ENCODE data around the gene CKMT2.

The CKMT2 gene

GRCh38 chr5:81238460-81238859 lies 5.3 kb downstream of the CKMT2 start:
- no peak for DNase-seq (ENCODE audit: low read depth, low spot score)

GRCh38 chr5:81239613-81240012 lies 6.5 kb downstream of the CKMT2 start:
- Histone ChIP-seq H3K9ac (ENCODE audit: insufficient read length) (no peak overlapping the region), H3K36me3 (ENCODE audit: insufficient read depth, low read length) (no peaks in the 10 kb centered on the region), H3K9me3 (ENCODE audit: low read depth, low read length) (no peaks in the 10 kb centered on the region), H3K27ac (no peak overlapping the region), H3K4me3 (no peak overlapping the region)
- TF ChIP-seq FOXP2 (optimal IDR thresholded peaks at IDR 0.05; ENCODE audit: control extremely low read depth, extremely low read length, insufficient read depth) (no peak), POLR2AphosphoS5 (IDR thresholded peaks at IDR 0.05; ENCODE audit: borderline replicate concordance, low read depth, low read length) (no peak), EZH2 (IDR thresholded peaks at IDR 0.05) (no peak)
- no peak for DNase-seq (ENCODE audit: low read depth, low spot score)

More at GRCh38 chr5:81238460-81238859, 5.3 kb downstream of the CKMT2 start:
- no peak overlapping the region for H3K9ac ChIP-seq (ENCODE audit: insufficient read length)
- H3K9me3 ChIP-seq (ENCODE audit: low read depth, low read length): no peaks in the 10 kb centered on the region
- H3K4me3 ChIP-seq: no peak overlapping the region
- no peak overlapping the region for H3K27ac ChIP-seq
- TF ChIP-seq POLR2AphosphoS5 (IDR thresholded peaks at IDR 0.05; ENCODE audit: borderline replicate concordance, low read depth, low read length) (no peak), EZH2 (IDR thresholded peaks at IDR 0.05) (no peak), FOXP2 (optimal IDR thresholded peaks at IDR 0.05; ENCODE audit: control extremely low read depth, extremely low read length, insufficient read depth) (no peak)
- no peaks in the 10 kb centered on the region for H3K36me3 ChIP-seq (ENCODE audit: insufficient read depth, low read length)

- Histone ChIP-seq H3K4me3 (no peak overlapping the region), H3K9ac (ENCODE audit: insufficient read length) (no peak overlapping the region), H3K9me3 (ENCODE audit: low read depth, low read length) (no peaks in the 10 kb centered on the region), H3K27ac (no peak overlapping the region), H3K36me3 (ENCODE audit: insufficient read depth, low read length) (no peaks in the 10 kb centered on the region)
- TF ChIP-seq FOXP2 (optimal IDR thresholded peaks at IDR 0.05; ENCODE audit: control extremely low read depth, extremely low read length, insufficient read depth) (no peak), EZH2 (IDR thresholded peaks at IDR 0.05) (no peak), POLR2AphosphoS5 (IDR thresholded peaks at IDR 0.05; ENCODE audit: borderline replicate concordance, low read depth, low read length) (no peak)
- no peak for DNase-seq (ENCODE audit: low read depth, low spot score)
These were observed 7.9 kb downstream of the CKMT2 start for GRCh38 chr5:81241001-81241400.

DNA sequence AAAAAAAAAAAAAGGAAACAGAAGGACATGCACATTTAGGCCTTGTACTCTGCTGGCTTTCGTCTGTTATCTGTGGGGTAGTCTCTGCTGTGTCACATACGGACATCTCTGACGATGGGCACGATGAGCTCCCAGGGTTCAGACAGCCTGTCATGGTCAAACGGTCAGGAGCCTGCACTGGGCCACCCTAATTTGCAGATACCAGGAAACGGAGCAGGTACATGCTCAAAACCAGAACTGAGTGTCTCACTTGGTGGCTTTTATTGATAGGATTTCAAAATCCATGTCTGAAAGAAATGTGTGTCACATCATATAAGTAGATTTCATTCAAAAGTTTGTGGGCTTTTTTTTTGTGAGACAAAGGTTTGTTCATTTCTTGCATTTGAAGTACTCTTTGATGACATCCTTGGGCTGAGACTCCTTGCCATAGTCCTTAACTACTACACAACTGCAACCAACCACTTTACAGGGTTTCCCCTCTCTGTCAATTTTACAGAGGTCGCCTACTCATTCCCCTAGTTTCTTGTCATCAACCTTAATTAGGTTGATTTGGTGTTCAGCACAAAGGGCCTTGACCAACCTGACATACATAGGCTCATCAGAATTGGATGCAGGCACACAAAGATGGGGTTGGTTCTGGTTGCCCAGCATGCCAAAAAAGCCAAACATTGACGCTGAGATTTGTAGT lies 9.0 kb downstream of the CKMT2 start:
- Histone ChIP-seq H3K27ac (no peak overlapping the region), H3K36me3 (ENCODE audit: insufficient read depth, low read length) (no peaks in the 10 kb centered on the region), H3K4me3 (no peak overlapping the region), H3K9me3 (ENCODE audit: low read depth, low read length) (no peaks in the 10 kb centered on the region), H3K9ac (ENCODE audit: insufficient read length) (no peak overlapping the region)
- no peak for DNase-seq (ENCODE audit: low read depth, low spot score)
- TF ChIP-seq EZH2 (IDR thresholded peaks at IDR 0.05) (no peak), FOXP2 (optimal IDR thresholded peaks at IDR 0.05; ENCODE audit: control extremely low read depth, extremely low read length, insufficient read depth) (no peak), POLR2AphosphoS5 (IDR thresholded peaks at IDR 0.05; ENCODE audit: borderline replicate concordance, low read depth, low read length) (no peak)

GRCh38 chr5:81242906-81243436 lies 9.8 kb downstream of the CKMT2 start:
- Histone ChIP-seq H3K36me3 (ENCODE audit: insufficient read depth, low read length) (no peaks in the 10 kb centered on the region), H3K9ac (ENCODE audit: insufficient read length) (no peak overlapping the region), H3K27ac (no peak overlapping the region), H3K4me3 (no peak overlapping the region), H3K9me3 (ENCODE audit: low read depth, low read length) (no peaks in the 10 kb centered on the region)
- DNase-seq (ENCODE audit: low read depth, low spot score): no peak
- TF ChIP-seq POLR2AphosphoS5 (IDR thresholded peaks at IDR 0.05; ENCODE audit: borderline replicate concordance, low read depth, low read length): no peak
- TF ChIP-seq EZH2 (IDR thresholded peaks at IDR 0.05): no peak
- TF ChIP-seq FOXP2 (optimal IDR thresholded peaks at IDR 0.05; ENCODE audit: control extremely low read depth, extremely low read length, insufficient read depth): no peak

- H3K4me3 ChIP-seq: no peak overlapping the region
- no peak overlapping the region for H3K27ac ChIP-seq
- TF ChIP-seq POLR2AphosphoS5 (IDR thresholded peaks at IDR 0.05; ENCODE audit: borderline replicate concordance, low read depth, low read length) (no peak), EZH2 (IDR thresholded peaks at IDR 0.05) (no peak), FOXP2 (optimal IDR thresholded peaks at IDR 0.05; ENCODE audit: control extremely low read depth, extremely low read length, insufficient read depth) (no peak)
These were observed 11.3 kb downstream of the CKMT2 start for GRCh38 chr5:81244451-81244850.

GRCh38 chr5:81245871-81246235 lies 12.7 kb downstream of the CKMT2 start:
- H3K9ac ChIP-seq (ENCODE audit: insufficient read length): no peak overlapping the region
- TF ChIP-seq POLR2AphosphoS5 (IDR thresholded peaks at IDR 0.05; ENCODE audit: borderline replicate concordance, low read depth, low read length): no peak
- TF ChIP-seq EZH2 (IDR thresholded peaks at IDR 0.05): no peak
- no peak for TF ChIP-seq FOXP2 (optimal IDR thresholded peaks at IDR 0.05; ENCODE audit: control extremely low read depth, extremely low read length, insufficient read depth)

More at GRCh38 chr5:81244451-81244850, 11.3 kb downstream of the CKMT2 start:
- Histone ChIP-seq H3K9me3 (ENCODE audit: low read depth, low read length) (no peaks in the 10 kb centered on the region), H3K9ac (ENCODE audit: insufficient read length) (no peak overlapping the region), H3K36me3 (ENCODE audit: insufficient read depth, low read length) (no peaks in the 10 kb centered on the region)
- DNase-seq (ENCODE audit: low read depth, low spot score): no peak

GRCh38 chr5:81246697-81247096 lies 13.6 kb downstream of the CKMT2 start:
- H3K36me3 ChIP-seq (ENCODE audit: insufficient read depth, low read length): 0 out of 2 replicates have a peak, but pooled peaks cover 9% of the 10 kb centered on the region
- no peak overlapping the region for H3K27ac ChIP-seq
- no peak for DNase-seq (ENCODE audit: low read depth, low spot score)
- no peak overlapping the region for H3K4me3 ChIP-seq
- TF ChIP-seq EZH2 (IDR thresholded peaks at IDR 0.05) (no peak), FOXP2 (optimal IDR thresholded peaks at IDR 0.05; ENCODE audit: control extremely low read depth, extremely low read length, insufficient read depth) (no peak), POLR2AphosphoS5 (IDR thresholded peaks at IDR 0.05; ENCODE audit: borderline replicate concordance, low read depth, low read length) (no peak)
- H3K9ac ChIP-seq (ENCODE audit: insufficient read length): no peak overlapping the region
- H3K9me3 ChIP-seq (ENCODE audit: low read depth, low read length): no peaks in the 10 kb centered on the region

More at GRCh38 chr5:81245871-81246235, 12.7 kb downstream of the CKMT2 start:
- H3K36me3 ChIP-seq (ENCODE audit: insufficient read depth, low read length): 0 out of 2 replicates have a peak, but pooled peaks cover 9% of the 10 kb centered on the region
- no peak overlapping the region for H3K27ac ChIP-seq
- H3K9me3 ChIP-seq (ENCODE audit: low read depth, low read length): no peaks in the 10 kb centered on the region
- H3K4me3 ChIP-seq: no peak overlapping the region
- DNase-seq (ENCODE audit: low read depth, low spot score): no peak
